HG02623 (cell line): ENCODE results near the gene IMMT.
"Not testable (repeated sequence)": the region's sequence is repeated elsewhere in the genome, so short reads cannot be mapped to it uniquely, and the experiment has no call there.

Experiments
- ATAC-seq: cut with Tn5 transposase; IDR thresholded peaks from one replicate; pipeline ENCODE4 v1.9.1; 2021; ENCODE audit warnings: moderate library complexity; ENCODE audit not compliant: unreplicated experiment

IMMT gene

DNA sequence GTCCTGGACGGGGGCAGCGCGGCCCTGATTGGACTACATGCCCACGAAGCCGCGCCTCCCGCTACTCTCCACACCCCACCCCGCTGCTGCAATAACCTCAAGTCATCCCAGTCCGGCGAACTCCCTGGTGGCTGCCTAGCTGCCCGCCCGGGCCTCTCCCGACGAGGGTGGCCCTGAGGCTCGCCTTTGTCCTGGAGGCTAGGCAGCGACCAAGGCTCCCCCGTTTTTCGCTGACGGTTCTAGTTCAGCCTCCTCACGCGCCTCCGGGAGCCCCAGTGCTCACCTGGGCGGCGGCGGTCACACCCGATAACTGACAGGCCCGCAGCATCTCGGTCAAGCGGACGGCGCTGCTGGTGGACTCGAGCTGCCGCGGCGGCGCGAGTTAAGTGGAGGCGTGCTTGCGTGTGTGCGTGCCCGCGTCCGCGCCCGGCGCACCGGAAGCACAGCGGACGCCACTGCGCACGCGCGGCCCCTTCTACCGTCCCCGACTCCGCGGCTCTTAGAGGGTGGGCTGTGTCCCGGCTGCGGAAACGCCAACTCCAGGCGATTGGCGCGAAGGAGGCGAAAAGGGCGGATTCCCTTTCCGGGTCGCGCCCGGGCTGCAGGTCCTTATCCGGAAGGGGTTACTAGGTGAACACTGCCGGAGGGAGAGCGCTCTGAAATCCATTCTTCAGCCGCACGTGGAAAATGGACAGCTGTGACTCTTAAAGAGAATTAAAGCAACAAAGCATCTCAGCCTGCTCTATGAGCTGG, at the start of gene IMMT:
Gene IMMT, minus strand, starts transcription at position 408 of the 753 bp plus-strand sequence. Its CDS starts 80 bp downstream, at position 328.
- peak; percentile 80 for ATAC-seq

GRCh38 chr2:86244781-86245180, 49.5 kb upstream of the IMMT start:
- not testable (repeated sequence) for ATAC-seq

DNA sequence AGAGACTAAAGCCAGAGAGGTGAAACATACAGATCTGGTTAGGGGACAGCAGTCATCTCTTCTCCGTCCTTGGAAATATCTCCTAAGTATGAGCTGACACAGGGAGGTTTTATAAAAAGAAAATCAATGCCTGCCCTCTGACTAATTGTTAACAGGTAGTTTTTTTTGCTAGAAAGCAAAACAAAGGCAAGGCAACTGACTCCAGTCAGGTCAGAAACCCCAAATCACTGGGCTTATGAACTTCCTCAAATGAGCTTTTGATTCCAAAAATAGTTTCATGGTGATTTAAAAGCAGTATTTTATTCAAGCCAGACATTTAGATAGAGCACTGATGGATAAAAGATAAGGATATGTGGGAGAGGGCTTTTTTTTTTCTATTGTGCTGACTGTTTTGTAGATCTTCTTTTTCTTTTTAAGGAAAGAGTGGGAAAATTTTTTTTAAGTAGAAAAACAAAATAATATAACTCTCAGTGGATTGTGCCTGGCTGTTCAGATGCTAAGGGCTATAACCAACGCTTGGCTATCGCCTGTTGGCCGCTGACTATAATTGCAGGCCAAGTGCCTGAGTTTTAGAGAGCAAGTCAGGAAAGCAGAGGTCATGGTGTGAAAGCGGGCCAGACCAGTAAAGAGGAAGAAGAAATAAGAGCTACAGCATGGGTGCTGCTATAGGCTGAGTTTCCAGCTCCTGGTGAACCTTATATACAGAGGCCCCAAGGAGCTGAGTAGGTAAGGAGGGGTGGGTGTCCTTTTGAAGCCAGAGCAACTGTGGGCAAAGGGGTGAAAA, 48.9 kb upstream of the IMMT start:
- peak; percentile 48 for ATAC-seq

DNA sequence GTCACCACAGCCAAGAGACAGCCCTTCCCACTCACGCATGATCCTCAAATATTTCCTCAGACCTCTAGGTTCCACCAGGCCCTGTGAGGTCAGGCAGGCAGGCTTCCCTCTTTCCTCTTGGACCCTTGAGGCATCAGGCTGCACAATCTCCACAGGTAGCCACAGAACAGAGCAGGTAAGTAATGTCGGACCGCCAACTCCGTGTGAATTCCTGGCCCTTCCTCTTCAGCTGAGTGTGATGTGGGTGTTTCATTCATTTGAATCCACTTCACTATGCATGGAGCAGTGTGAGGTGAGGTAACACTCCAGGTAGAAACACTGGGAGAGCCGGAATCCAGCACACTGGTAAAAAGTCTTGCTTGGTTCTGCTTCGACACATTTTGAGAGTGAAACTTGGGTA, 48.0 kb upstream of the IMMT start:
- ATAC-seq = no peak

DNA sequence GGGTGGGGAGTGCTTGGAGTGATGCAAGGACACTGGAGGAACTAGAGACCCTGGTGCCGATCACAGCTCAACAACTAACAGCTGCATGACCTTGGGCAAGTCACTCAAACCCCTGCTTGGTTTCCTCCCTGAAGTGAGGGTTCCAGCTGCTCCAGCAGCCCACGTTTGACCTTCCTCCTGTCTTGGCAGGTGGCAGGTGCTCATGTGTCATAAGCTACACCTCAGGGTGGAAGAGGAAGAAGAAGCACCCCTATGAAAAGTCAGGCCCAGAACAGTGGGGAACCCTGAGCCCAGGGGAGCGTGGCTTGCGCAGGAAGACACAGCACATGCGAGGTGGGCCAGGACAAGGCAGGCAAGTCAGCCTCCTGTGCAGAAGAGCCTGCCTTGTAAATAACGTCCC, 46.3 kb upstream of the IMMT start:
- ATAC-seq = no peak

GRCh38 chr2:86240251-86240650, 45.0 kb upstream of the IMMT start:
- ATAC-seq = no peak

GRCh38 chr2:86239745-86240144, 44.5 kb upstream of the IMMT start:
- ATAC-seq = no peak

DNA sequence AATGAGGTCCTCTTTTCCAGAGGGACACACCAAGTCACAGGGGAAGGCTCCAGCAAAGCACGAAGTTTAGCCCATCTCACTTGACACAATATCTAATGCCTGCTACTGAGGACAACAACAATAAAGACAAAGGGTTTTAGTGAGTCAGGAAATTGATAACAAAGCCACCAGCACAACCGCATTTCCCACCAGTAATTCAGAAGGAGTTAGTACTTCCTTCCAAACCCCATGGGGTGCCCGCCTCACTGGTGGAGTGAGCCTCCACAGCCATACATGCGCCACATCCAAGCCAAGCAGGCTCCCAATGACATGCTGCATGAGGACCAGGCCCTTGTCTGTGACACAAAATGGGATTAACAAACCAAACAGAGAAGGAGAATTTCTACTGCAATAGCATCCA, 44.1 kb upstream of the IMMT start:
- ATAC-seq = no peak

GRCh38 chr2:86238354-86238753, 43.1 kb upstream of the IMMT start:
- peak; percentile 88 for ATAC-seq

GRCh38 chr2:86237172-86237571, 41.9 kb upstream of the IMMT start:
- ATAC-seq = no peak

- ATAC-seq = no peak
These were observed 40.1 kb upstream of the IMMT start for GRCh38 chr2:86235196-86235980.

DNA sequence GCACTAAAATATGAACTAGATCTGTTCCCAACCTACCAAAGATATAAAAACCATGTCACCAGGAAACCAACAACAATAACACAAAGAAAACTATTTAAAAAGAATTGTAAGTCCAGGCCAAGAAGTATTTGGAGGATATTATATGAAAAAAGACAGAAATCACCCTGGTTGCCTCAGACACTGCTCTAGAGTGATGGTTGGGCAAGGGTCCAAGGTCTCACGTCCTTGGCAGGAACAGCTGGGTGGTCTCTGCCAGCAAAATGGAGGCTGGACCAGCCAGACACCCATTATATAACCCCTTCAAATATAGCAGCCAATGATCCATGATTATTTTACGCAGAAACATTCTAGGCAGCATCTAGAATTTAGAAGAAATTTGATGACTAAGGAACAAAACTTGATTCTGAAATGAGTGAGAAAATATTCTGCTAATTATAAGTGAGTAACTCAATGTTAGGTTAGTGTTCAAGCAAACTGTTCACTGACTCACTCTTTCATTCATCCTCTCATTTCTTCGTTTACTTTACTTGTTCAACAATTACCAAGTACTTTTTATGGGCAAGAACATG, 39.4 kb upstream of the IMMT start:
- no peak for ATAC-seq

- ATAC-seq = no peak
These were observed 38.2 kb upstream of the IMMT start for GRCh38 chr2:86233436-86233835.

DNA sequence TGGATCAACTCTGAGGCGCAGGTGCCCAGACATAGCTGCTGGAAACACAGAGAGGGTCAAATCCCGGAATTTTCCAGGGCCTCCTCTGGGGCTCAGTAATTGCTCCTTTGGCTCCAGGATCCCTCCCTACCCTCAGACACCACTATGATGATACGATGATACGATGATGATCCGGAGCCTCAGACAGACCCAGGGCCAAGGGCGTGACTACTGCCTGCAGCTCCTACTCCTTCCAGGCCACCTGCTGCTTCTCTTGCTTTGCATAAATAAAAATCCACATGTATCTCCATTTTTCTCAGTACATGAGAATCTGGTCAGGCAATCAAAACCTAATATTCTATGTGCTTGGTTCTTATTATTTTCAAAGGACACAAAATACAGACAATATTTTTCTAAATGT, 37.6 kb upstream of the IMMT start:
- no peak for ATAC-seq

DNA sequence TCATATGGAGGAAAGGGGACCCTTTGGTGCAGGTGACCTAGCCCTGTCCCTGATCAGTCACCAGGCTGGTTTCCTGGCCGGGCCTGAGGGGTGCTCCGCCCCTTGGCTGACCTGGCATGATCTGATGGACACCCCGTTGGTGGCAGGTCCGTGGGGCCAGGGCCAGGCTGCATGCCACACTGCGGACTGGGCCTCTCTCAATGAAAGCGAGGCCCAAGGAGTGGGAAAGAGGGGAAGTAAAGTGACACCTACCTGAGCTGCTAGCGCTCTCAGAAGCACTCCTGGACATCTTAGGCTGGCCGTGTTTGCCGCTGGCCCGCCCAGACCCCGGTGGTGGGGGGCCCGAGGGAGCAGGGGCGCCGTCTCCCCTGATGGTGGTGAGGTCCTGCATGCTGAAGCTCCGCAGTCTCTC, 37.1 kb upstream of the IMMT start:
- no peak for ATAC-seq

- ATAC-seq = no peak
These were observed 36.6 kb upstream of the IMMT start for GRCh38 chr2:86231680-86232372.

DNA sequence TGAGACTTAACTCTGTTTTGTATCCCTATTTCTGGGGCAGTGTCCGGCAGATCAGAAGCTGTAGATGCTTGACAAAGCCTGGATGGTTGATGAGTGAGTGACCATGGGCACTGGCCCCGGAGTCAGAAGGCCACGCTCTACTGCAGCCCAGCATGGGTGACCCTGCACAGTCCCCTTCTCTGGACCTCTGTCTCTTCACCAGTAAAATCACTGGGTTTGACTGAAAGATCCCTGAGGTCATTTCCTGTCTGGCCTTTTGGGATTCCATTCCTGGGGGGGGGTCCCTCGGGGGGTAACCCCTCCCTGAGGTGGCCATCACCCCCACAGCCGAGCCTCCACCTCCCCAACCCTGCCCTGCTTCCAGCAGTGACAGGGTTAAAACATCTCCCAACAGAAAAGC, 35.7 kb upstream of the IMMT start:
- no peak for ATAC-seq

- no peak for ATAC-seq
These were observed 34.0 kb upstream of the IMMT start for GRCh38 chr2:86229221-86229620.

GRCh38 chr2:86228574-86228973, 33.3 kb upstream of the IMMT start:
- ATAC-seq = not testable (repeated sequence)

GRCh38 chr2:86227685-86228084, 32.4 kb upstream of the IMMT start:
- ATAC-seq = no peak
